SK-N-SH (cell line): ENCODE results near the gene ARFIP1.

Experiments
- CTCF ChIP-seq: fragments of 200-600 bp; sonication (generic); IDR thresholded peaks from 2 replicates; pipeline ENCODE4 v1.6.1; 2017; ENCODE audit warnings: antibody characterized with exemption, mild to moderate bottlenecking, moderate library complexity
- REST ChIP-seq: IDR thresholded peaks from 2 replicates; pipeline ENCODE4 v1.6.1; 2012; ENCODE audit warnings: mild to moderate bottlenecking, low read depth, low read length, moderate library complexity
- SIN3A ChIP-seq: IDR thresholded peaks from 2 replicates; pipeline ENCODE4 v1.6.1; 2012; ENCODE audit warnings: low read depth, mild to moderate bottlenecking, low read length, moderate library complexity, borderline replicate concordance

- TF ChIP-seq SIN3A (no peak), REST (no peak), CTCF (no peak)
Observed at GRCh38 chr4:152886201-152886600, 106.4 kb downstream of the ARFIP1 start.
